Measurements from ENCODE around the gene FAM53A.

FAM53A gene

GRCh38 chr4:1593881-1594345 is 90.2 kb downstream of the FAM53A start:
- Histone ChIP-seq H3K4me1 (ENCODE audit: control insufficient read depth, insufficient read depth, low read depth, low read length) (no peaks in the 10 kb centered on the region), H3K4ac (ENCODE audit: low read depth in 1 of 2, low read length in 2 of 2) (no peak overlapping the region), H2AK5ac (ENCODE audit: low read length, severe bottlenecking) (no peak overlapping the region), H2AFZ (ENCODE audit: low read depth, low read length) (no peak overlapping the region), H3K4me3 (ENCODE audit: insufficient read depth in 1 of 2, low read depth in 1 of 2, low read length in 2 of 2) (no peak overlapping the region), H3K9me3 (ENCODE audit: control insufficient read depth, low read length) (peaks cover 27% of the 10 kb centered on the region), H3K4me2 (ENCODE audit: low read length, poor library complexity, severe bottlenecking) (no peak overlapping the region), H3K23ac (ENCODE audit: low read length in 2 of 2) (no peak overlapping the region), H3K36me3 (ENCODE audit: control insufficient read depth in 1 of 2, insufficient read depth in 2 of 2, low read depth in 1 of 2, low read length in 2 of 2) (no peaks in the 10 kb centered on the region), H2BK15ac (ENCODE audit: low read depth, poor library complexity, severe bottlenecking) (no peak overlapping the region), H3K27me3 (ENCODE audit: control insufficient read depth in 1 of 2, insufficient read depth in 1 of 2, low read length in 2 of 2) (peaks cover 0 to 21% of the 10 kb centered on the region in 2 experiments), H3K18ac (ENCODE audit: low read depth in 1 of 2, low read length in 2 of 2) (no peak overlapping the region), H2BK12ac (ENCODE audit: low read length in 2 of 2) (no peak overlapping the region), H3K27ac (ENCODE audit: low read length, poor library complexity, severe bottlenecking) (no peak overlapping the region), H2BK120ac (ENCODE audit: low read depth, low read length) (no peak overlapping the region), H2BK5ac (ENCODE audit: low read depth, low read length, poor library complexity, severe bottlenecking) (no peak overlapping the region), H3K14ac (ENCODE audit: low read length in 2 of 2) (no peak overlapping the region), H3K79me1 (replicated peaks; ENCODE audit: low read length, poor library complexity, severe bottlenecking) (no peaks in the 10 kb centered on the region), H3K9ac (ENCODE audit: low read length) (no peak overlapping the region), H4K91ac (ENCODE audit: low read length) (no peak overlapping the region), H4K8ac (ENCODE audit: low read length) (no peak overlapping the region)
- WGBS, result 79% methylated on average over 20 of the region's 23 CpGs
- no peak for DNase-seq

- Histone ChIP-seq H3K23ac (ENCODE audit: low read length in 2 of 2) (no peak overlapping the region), H3K36me3 (ENCODE audit: control insufficient read depth in 1 of 2, insufficient read depth in 2 of 2, low read depth in 1 of 2, low read length in 2 of 2) (no peaks in the 10 kb centered on the region)
- 89% methylated on average over 19 of the region's 19 CpGs for WGBS
Observed at GRCh38 chr4:1593458-1593857, 90.7 kb downstream of the FAM53A start.

GRCh38 chr4:1592709-1593417 is 91.2 kb downstream of the FAM53A start:
- WGBS, result 93% methylated on average over 61 of the region's 62 CpGs
- no peak overlapping the region for H3K4me3 ChIP-seq (ENCODE audit: insufficient read depth in 1 of 2, low read depth in 1 of 2, low read length in 2 of 2)
- H3K23ac ChIP-seq (ENCODE audit: low read length in 2 of 2), result no peak overlapping the region
- no peak overlapping the region for H2BK15ac ChIP-seq (ENCODE audit: low read depth, poor library complexity, severe bottlenecking)
- no peak overlapping the region for H3K18ac ChIP-seq (ENCODE audit: low read depth in 1 of 2, low read length in 2 of 2)
- H3K14ac ChIP-seq (ENCODE audit: low read length in 2 of 2), result no peak overlapping the region
- H3K4ac ChIP-seq (ENCODE audit: low read depth in 1 of 2, low read length in 2 of 2), result no peak overlapping the region
- no peak overlapping the region for H3K9ac ChIP-seq (ENCODE audit: low read length)
- no peak overlapping the region for H4K8ac ChIP-seq (ENCODE audit: low read length)
- no peak overlapping the region for H2BK12ac ChIP-seq (ENCODE audit: low read length in 2 of 2)
- no peak overlapping the region for H2AFZ ChIP-seq (ENCODE audit: low read depth, low read length)
- peaks cover 0 to 21% of the 10 kb centered on the region in 2 experiments for H3K27me3 ChIP-seq (ENCODE audit: control insufficient read depth in 1 of 2, insufficient read depth in 1 of 2, low read length in 2 of 2)
- H3K9me3 ChIP-seq (ENCODE audit: control insufficient read depth, low read length), result peaks cover 37% of the 10 kb centered on the region
- no peak for DNase-seq
- no peak overlapping the region for H3K4me2 ChIP-seq (ENCODE audit: low read length, poor library complexity, severe bottlenecking)
- no peak overlapping the region for H2AK5ac ChIP-seq (ENCODE audit: low read length, severe bottlenecking)
- no peaks in the 10 kb centered on the region for H3K79me1 ChIP-seq (replicated peaks; ENCODE audit: low read length, poor library complexity, severe bottlenecking)
- no peaks in the 10 kb centered on the region for H3K36me3 ChIP-seq (ENCODE audit: control insufficient read depth in 1 of 2, insufficient read depth in 2 of 2, low read depth in 1 of 2, low read length in 2 of 2)
- H2BK5ac ChIP-seq (ENCODE audit: low read depth, low read length, poor library complexity, severe bottlenecking), result no peak overlapping the region
- no peak overlapping the region for H4K91ac ChIP-seq (ENCODE audit: low read length)
- H3K4me1 ChIP-seq (ENCODE audit: control insufficient read depth, insufficient read depth, low read depth, low read length), result no peaks in the 10 kb centered on the region
- no peak overlapping the region for H2BK120ac ChIP-seq (ENCODE audit: low read depth, low read length)
- H3K27ac ChIP-seq (ENCODE audit: low read length, poor library complexity, severe bottlenecking), result no peak overlapping the region

More at GRCh38 chr4:1593458-1593857, 90.7 kb downstream of the FAM53A start:
- Histone ChIP-seq H4K8ac (ENCODE audit: low read length) (no peak overlapping the region), H4K91ac (ENCODE audit: low read length) (no peak overlapping the region), H2BK5ac (ENCODE audit: low read depth, low read length, poor library complexity, severe bottlenecking) (no peak overlapping the region), H3K27me3 (ENCODE audit: control insufficient read depth in 1 of 2, insufficient read depth in 1 of 2, low read length in 2 of 2) (peaks cover 0 to 21% of the 10 kb centered on the region in 2 experiments), H2BK120ac (ENCODE audit: low read depth, low read length) (no peak overlapping the region), H3K4ac (ENCODE audit: low read depth in 1 of 2, low read length in 2 of 2) (no peak overlapping the region), H3K27ac (ENCODE audit: low read length, poor library complexity, severe bottlenecking) (no peak overlapping the region), H2AK5ac (ENCODE audit: low read length, severe bottlenecking) (no peak overlapping the region), H3K4me1 (ENCODE audit: control insufficient read depth, insufficient read depth, low read depth, low read length) (no peaks in the 10 kb centered on the region), H3K9ac (ENCODE audit: low read length) (no peak overlapping the region), H3K9me3 (ENCODE audit: control insufficient read depth, low read length) (peaks cover 31% of the 10 kb centered on the region), H2BK15ac (ENCODE audit: low read depth, poor library complexity, severe bottlenecking) (no peak overlapping the region), H3K18ac (ENCODE audit: low read depth in 1 of 2, low read length in 2 of 2) (no peak overlapping the region), H2AFZ (ENCODE audit: low read depth, low read length) (no peak overlapping the region), H3K14ac (ENCODE audit: low read length in 2 of 2) (no peak overlapping the region), H2BK12ac (ENCODE audit: low read length in 2 of 2) (no peak overlapping the region), H3K79me1 (replicated peaks; ENCODE audit: low read length, poor library complexity, severe bottlenecking) (no peaks in the 10 kb centered on the region), H3K4me3 (ENCODE audit: insufficient read depth in 1 of 2, low read depth in 1 of 2, low read length in 2 of 2) (no peak overlapping the region), H3K4me2 (ENCODE audit: low read length, poor library complexity, severe bottlenecking) (no peak overlapping the region)
- DNase-seq, result no peak

- Histone ChIP-seq H2AFZ (ENCODE audit: low read depth, low read length) (no peak overlapping the region), H2BK120ac (ENCODE audit: low read depth, low read length) (no peak overlapping the region), H2BK5ac (ENCODE audit: low read depth, low read length, poor library complexity, severe bottlenecking) (no peak overlapping the region), H2BK15ac (ENCODE audit: low read depth, poor library complexity, severe bottlenecking) (no peak overlapping the region), H3K4ac (ENCODE audit: low read depth in 1 of 2, low read length in 2 of 2) (no peak overlapping the region), H3K23ac (ENCODE audit: low read length in 2 of 2) (no peak overlapping the region), H4K91ac (ENCODE audit: low read length) (no peak overlapping the region), H3K4me1 (ENCODE audit: control insufficient read depth, insufficient read depth, low read depth, low read length) (no peaks in the 10 kb centered on the region), H2BK12ac (ENCODE audit: low read length in 2 of 2) (no peak overlapping the region), H3K27me3 (ENCODE audit: control insufficient read depth in 1 of 2, insufficient read depth in 1 of 2, low read length in 2 of 2) (peaks cover 0 to 21% of the 10 kb centered on the region in 2 experiments), H3K4me2 (ENCODE audit: low read length, poor library complexity, severe bottlenecking) (no peak overlapping the region), H3K36me3 (ENCODE audit: control insufficient read depth in 1 of 2, insufficient read depth in 2 of 2, low read depth in 1 of 2, low read length in 2 of 2) (no peaks in the 10 kb centered on the region), H3K79me1 (replicated peaks; ENCODE audit: low read length, poor library complexity, severe bottlenecking) (no peaks in the 10 kb centered on the region), H3K27ac (ENCODE audit: low read length, poor library complexity, severe bottlenecking) (no peak overlapping the region), H3K18ac (ENCODE audit: low read depth in 1 of 2, low read length in 2 of 2) (no peak overlapping the region), H3K9ac (ENCODE audit: low read length) (no peak overlapping the region), H3K14ac (ENCODE audit: low read length in 2 of 2) (no peak overlapping the region), H2AK5ac (ENCODE audit: low read length, severe bottlenecking) (no peak overlapping the region), H3K9me3 (ENCODE audit: control insufficient read depth, low read length) (peaks cover 37% of the 10 kb centered on the region), H4K8ac (ENCODE audit: low read length) (no peak overlapping the region), H3K4me3 (ENCODE audit: insufficient read depth in 1 of 2, low read depth in 1 of 2, low read length in 2 of 2) (peak overlapping the region in 1 of 2 experiments; percentile 36)
- 93% methylated on average over 32 of the region's 36 CpGs for WGBS
- DNase-seq, result no peak
Observed at GRCh38 chr4:1592068-1592708, 91.9 kb downstream of the FAM53A start.
